ENCODE results near the gene DNLZ.
A peak's percentile ranks its signal among the peaks of the same experiment; 100 is the strongest.

DNLZ gene

DNA sequence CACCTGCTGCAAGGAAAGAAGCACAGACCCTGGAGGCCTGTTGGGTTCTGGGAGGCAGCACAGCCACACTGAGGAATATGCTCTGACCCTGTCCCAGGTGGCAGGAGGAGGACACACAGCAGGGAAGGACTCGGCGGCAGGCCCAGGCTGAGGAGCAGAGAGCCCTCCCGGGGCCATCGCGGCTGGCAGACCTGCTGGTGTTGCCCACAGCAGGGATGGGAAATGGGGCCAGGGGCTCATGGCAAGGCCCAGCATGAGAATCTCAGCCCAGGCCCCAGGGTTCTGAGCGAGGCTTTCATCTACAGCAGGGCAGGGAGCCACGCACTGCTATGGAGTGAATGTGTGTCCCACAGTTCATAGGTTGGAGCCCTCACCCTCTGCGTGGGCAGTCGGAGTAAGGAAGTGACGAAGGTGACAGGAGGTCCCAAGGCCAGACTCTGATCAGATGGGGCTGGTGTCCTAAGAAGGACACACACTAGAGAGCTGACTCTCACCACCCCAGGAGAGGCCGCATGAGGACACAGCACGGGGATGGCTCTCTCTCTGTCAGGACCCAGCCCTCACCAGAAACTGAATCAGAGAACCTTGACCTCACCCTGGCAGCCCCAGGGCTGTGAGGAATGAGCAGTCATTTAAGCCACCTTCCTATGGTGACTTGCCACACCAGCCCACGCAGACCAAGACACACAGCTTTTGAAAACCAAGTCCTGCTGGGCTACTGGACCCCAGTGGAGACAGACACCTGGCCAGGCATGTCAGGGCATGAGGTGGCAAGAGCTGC is 46.5 kb downstream of the DNLZ start:
- Mint-ChIP-seq H3K4me3 (peak overlapping the region in 1 of 2 donors; percentile 19), H3K9me3 (peaks cover 17 to 20% of the 10 kb centered on the region in 2 donors), H3K4me1 (peaks cover 11 to 17% of the 10 kb centered on the region in 2 donors), H3K27me3 (peaks cover 19 to 22% of the 10 kb centered on the region in 2 donors), H3K36me3 (peaks cover 4 to 17% of the 10 kb centered on the region in 2 donors), H3K27ac (no peak overlapping the region)
- ATAC-seq (replicated peaks) (peak in 1 of 2 donors; percentile 29), DNase-seq (no peak)

DNA sequence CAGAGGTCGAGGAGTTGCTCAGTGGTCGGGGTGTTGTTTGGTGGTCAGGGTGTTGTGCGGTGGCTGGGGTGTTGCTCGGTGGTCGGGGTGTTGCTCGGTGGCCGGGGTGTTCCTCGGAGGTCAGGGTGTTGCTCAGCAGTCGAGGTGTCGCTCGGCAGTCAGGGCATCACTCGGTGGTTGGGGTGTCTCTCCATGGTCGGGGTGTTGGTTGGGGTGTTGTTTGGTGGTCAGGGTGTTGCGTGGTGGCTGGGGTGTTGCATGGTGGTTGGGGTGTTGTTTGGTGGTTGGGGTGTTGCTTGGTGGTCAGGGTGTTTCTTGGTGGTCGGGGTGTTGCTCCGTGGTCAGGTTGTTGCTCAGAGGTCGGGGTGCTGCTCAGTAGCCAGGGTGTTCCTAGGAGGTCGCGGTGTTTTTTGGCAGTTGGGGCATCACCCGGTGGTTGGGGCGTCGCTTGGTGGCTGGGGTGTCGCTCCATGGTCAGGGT is 47.2 kb downstream of the DNLZ start:
- H3K9me3 Mint-ChIP-seq = peaks cover 17 to 20% of the 10 kb centered on the region in 2 donors
- no peak overlapping the region for H3K27ac Mint-ChIP-seq
- no peak overlapping the region for H3K4me3 Mint-ChIP-seq
- DNase-seq = no peak
- peaks cover 4 to 17% of the 10 kb centered on the region in 2 donors for H3K36me3 Mint-ChIP-seq
- peaks cover 19 to 22% of the 10 kb centered on the region in 2 donors for H3K27me3 Mint-ChIP-seq
- peaks cover 11 to 17% of the 10 kb centered on the region in 2 donors for H3K4me1 Mint-ChIP-seq
- no peak for ATAC-seq (replicated peaks)

GRCh38 chr9:136314944-136315343 is 48.6 kb downstream of the DNLZ start:
- no peak overlapping the region for H3K4me3 Mint-ChIP-seq
- peaks cover 4 to 17% of the 10 kb centered on the region in 2 donors for H3K36me3 Mint-ChIP-seq
- ATAC-seq (replicated peaks) (no peak), DNase-seq (no peak)
- peaks cover 11 to 17% of the 10 kb centered on the region in 2 donors for H3K4me1 Mint-ChIP-seq
- no peak overlapping the region for H3K27ac Mint-ChIP-seq
- peaks cover 17 to 20% of the 10 kb centered on the region in 2 donors for H3K9me3 Mint-ChIP-seq
- H3K27me3 Mint-ChIP-seq = peaks cover 19 to 22% of the 10 kb centered on the region in 2 donors

DNA sequence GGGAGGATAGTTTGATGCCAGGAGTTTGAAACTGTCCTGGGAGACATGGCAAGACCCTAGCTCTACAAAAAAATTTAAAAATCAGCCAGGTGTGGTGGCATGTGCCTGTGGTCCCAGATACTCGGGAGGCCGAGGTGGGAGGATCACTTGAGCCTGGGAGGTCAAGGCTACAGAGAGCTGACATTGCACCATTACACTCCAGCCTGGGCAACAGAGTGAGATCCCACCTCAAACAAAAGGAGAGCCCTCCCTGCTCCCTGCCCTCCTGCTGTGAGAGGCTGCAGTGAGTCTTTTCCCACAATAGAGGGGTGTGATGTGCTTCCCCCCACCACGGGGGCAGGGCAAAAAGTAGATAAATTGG is 49.5 kb downstream of the DNLZ start:
- Mint-ChIP-seq H3K27me3 (peaks cover 19 to 22% of the 10 kb centered on the region in 2 donors), H3K4me1 (peaks cover 11 to 17% of the 10 kb centered on the region in 2 donors), H3K4me3 (no peak overlapping the region), H3K9me3 (peaks cover 17 to 20% of the 10 kb centered on the region in 2 donors), H3K27ac (no peak overlapping the region), H3K36me3 (peaks cover 4 to 17% of the 10 kb centered on the region in 2 donors)
- ATAC-seq (replicated peaks) (no peak), DNase-seq (no peak)

- peaks cover 19 to 22% of the 10 kb centered on the region in 2 donors for H3K27me3 Mint-ChIP-seq
- ATAC-seq (replicated peaks) = no peak
- H3K36me3 Mint-ChIP-seq = peaks cover 4 to 17% of the 10 kb centered on the region in 2 donors
- peaks cover 11 to 16% of the 10 kb centered on the region in 2 donors for H3K4me1 Mint-ChIP-seq
- H3K27ac Mint-ChIP-seq = no peak overlapping the region
- no peak for DNase-seq
- H3K4me3 Mint-ChIP-seq = no peak overlapping the region
- H3K9me3 Mint-ChIP-seq = peaks cover 17 to 20% of the 10 kb centered on the region in 2 donors
These were observed 50.2 kb downstream of the DNLZ start for GRCh38 chr9:136313111-136314055.

DNA sequence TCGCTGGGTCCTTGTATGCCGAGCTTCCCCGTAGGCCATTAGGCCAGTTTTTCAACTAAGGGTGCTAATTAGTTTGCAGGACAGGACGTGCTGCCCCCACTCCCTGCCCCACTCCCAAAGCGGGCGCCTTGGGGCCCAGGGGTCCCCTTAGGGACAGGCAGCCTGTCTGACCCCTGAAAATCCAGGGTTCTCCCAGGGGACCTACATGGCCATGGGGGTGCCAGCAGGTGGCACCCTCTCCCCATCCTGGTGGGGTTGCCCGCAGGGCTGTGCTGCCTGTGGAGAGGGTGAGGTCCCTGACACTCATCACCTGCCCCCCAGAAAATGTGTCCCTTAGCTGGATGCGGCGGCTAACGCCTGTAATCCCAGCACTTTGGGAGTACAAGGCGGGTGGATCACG is 51.1 kb downstream of the DNLZ start:
- no peak overlapping the region for H3K27ac Mint-ChIP-seq
- DNase-seq (no peak), ATAC-seq (replicated peaks) (peak in 1 of 2 donors; percentile 39)
- peaks cover 4 to 17% of the 10 kb centered on the region in 2 donors for H3K36me3 Mint-ChIP-seq
- H3K27me3 Mint-ChIP-seq = peaks cover 13 to 16% of the 10 kb centered on the region in 2 donors
- peaks cover 2 to 7% of the 10 kb centered on the region in 2 donors for H3K4me1 Mint-ChIP-seq
- H3K4me3 Mint-ChIP-seq = no peak overlapping the region
- peaks cover 17 to 20% of the 10 kb centered on the region in 2 donors for H3K9me3 Mint-ChIP-seq

DNA sequence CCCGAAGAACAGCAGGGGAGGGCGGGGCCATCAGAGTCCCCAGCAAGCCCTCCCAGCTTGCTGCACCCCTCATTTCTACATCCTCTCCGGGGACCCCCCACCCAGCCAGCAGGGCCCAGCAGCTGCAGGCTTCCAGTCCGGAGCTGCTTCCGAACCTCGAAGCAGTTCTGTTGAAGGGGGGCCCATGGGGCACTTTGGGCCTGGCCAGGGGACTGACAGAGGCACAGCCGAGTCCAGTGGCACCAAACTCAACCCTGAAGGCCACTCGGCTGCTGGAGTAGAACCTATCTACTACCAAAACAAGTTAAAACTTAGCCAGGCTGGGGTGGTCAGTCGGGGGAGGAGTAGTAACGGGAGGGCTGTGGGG is 51.6 kb downstream of the DNLZ start:
- Mint-ChIP-seq H3K27ac (no peak overlapping the region), H3K4me1 (peaks cover 0 to 2% of the 10 kb centered on the region in 2 donors), H3K9me3 (peaks cover 17 to 20% of the 10 kb centered on the region in 2 donors), H3K4me3 (no peak overlapping the region), H3K27me3 (peaks cover 9 to 12% of the 10 kb centered on the region in 2 donors), H3K36me3 (peaks cover 4 to 17% of the 10 kb centered on the region in 2 donors)
- ATAC-seq (replicated peaks) = no peak
- no peak for DNase-seq

DNA sequence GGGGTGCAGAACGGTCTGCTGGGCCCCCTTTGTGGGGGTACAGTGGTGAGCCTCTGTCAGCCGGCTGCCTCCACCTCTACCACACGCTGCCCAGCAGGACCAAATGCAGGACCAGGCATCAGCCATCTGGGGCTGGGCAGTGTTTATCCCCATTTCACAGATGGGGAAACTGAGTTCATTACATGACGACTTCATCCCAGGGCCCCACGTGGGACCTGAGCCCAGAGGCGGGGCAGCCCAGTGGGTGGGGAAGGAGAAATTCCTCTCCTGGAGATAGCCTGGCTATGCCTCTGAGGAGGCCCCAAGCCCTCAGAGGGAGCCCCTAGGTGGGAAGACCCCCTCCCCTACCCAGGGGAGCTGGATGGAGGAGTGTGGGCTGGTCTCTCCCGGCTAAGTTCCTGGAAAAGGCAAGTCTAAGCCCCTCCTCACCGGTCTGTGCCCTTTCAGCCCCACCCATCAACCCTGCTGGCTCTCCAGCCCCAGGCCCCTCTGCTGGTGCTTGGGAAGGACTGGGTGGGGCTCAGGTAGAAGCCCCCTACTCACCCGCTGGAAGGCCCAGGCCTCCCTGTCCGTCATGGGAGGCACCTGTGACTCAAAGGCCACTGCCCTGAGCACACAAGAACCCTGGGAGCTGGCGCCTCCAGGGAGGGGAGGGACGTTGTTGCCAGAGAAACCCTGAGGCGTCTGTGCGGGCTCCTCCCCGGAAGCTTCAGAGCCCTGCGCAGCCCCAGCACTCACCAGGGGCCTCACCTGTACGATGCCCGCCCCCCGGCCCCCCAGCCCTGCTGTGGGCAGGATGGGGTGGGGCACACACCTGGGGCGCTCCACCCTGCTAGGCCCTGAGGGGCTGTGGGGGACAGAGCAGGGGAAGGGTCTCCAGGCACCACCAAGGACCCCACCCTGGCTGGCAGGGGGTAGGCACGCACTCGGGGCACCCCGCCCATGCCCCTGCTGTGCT is 52.2 kb downstream of the DNLZ start:
- peaks cover 6 to 7% of the 10 kb centered on the region in 2 donors for H3K27me3 Mint-ChIP-seq
- DNase-seq (no peak), ATAC-seq (replicated peaks) (peak; percentile 47 to 52)
- peaks cover 0 to 2% of the 10 kb centered on the region in 2 donors for H3K4me1 Mint-ChIP-seq
- no peak overlapping the region for H3K27ac Mint-ChIP-seq
- H3K4me3 Mint-ChIP-seq = no peak overlapping the region
- peaks cover 4 to 14% of the 10 kb centered on the region in 2 donors for H3K36me3 Mint-ChIP-seq
- peaks cover 15 to 17% of the 10 kb centered on the region in 2 donors for H3K9me3 Mint-ChIP-seq

DNA sequence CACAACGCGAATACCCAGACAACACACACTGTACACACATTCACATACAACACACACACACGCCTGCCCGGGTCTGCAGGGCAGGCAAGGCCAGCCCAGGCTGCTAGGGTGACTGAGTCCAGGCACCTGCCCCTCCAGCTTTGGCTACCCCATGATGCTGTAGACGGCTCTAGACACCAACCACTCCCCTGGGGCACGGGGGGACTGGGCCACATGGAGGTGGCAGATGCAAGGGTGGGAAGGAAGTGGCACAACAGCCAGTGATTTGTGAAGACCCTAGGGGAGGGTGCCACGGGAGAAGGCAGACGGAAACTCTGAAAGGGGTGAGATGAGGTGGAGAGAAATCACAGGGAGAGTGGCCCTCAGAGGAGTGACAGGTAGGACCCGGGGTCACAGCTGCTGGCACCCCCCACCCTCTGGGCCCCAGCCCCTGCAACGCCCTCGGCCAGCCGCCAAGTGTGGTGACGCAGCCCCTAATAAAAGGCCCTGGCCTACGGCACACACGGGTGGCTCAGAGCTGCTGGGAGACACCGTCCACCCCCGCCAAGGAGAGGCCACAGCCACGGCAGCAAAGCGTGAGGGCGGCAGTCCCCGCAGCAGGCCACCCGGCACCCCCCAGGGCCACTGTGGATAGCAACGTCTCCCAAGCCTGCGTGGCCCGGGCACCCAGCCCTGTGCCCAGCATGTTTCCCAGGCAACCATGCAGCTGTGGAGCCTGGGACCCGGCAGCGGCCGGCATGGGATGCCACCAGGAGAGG is 53.1 kb downstream of the DNLZ start:
- H3K4me1 Mint-ChIP-seq = peaks cover 0 to 5% of the 10 kb centered on the region in 2 donors
- H3K36me3 Mint-ChIP-seq = peaks cover 0 to 8% of the 10 kb centered on the region in 2 donors
- ATAC-seq (replicated peaks) (peak; percentile 6 to 15), DNase-seq (no peak)
- H3K4me3 Mint-ChIP-seq = no peak overlapping the region
- H3K27ac Mint-ChIP-seq = no peak overlapping the region
- peaks cover 10 to 12% of the 10 kb centered on the region in 2 donors for H3K9me3 Mint-ChIP-seq
- peaks cover 0 to 4% of the 10 kb centered on the region in 2 donors for H3K27me3 Mint-ChIP-seq

DNA sequence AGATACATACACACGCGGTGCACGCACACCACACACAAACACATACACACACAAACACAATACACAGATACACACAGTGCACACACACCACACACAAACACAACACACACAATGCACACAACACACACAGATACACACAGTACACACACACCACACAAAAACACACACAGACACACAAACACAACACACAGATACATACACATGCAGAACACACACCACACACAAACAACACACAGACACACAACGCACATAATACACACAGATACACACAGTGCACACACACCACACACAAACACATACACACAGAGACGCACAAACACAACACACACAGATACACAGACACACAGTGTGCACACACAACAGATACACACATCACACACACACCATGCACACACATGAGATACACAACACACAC is 53.7 kb downstream of the DNLZ start:
- Mint-ChIP-seq H3K27me3 (peaks cover 0 to 4% of the 10 kb centered on the region in 2 donors), H3K9me3 (peaks cover 5% of the 10 kb centered on the region in 2 donors), H3K36me3 (peaks cover 0 to 4% of the 10 kb centered on the region in 2 donors), H3K4me3 (no peak overlapping the region), H3K27ac (no peak overlapping the region), H3K4me1 (peaks cover 0 to 5% of the 10 kb centered on the region in 2 donors)
- no peak for ATAC-seq (replicated peaks)
- no peak for DNase-seq

Measured in stimulated activated naive B cell treated with anti-CD40 and anti-IgM and Interleukin-4, amounts not matched to agents 10 μg/mL and 1 μg/mL and 100 μg/mL, for 72 hours (primary cell).